A549 (cell line): ENCODE measurements around the gene TFF2. TPM values are rescaled to one million over a fixed set of nuclear protein-coding genes. Genes with fewer than 3 reads are reported as not detected.

Experiments used
- ATAC-seq, 2 experiments: fragments of 200-7000 bp in 1 of 2; fragments of >200 bp in 1 of 2; cut with Nextera tagmentation in 1 of 2; cut with Tn5 transposase in 1 of 2; 3 replicates each; pipeline versions ENCODE4 v1.8.0 to v1.9.1; 2018 to 2020; ENCODE audit warnings: mild to moderate bottlenecking in 1 of 2, moderate library complexity in 1 of 2
- CTCF ChIA-PET: fragments of 300-600 bp; sonication (Branson Sonifier 250); formaldehyde crosslinking; extraction: SDS; loops from one replicate; lab custom pipeline; 2021; ENCODE audit warnings: antibody characterized with exemption, inconsistent platforms; lab: Yijun Ruan, JAX
- POLR2A ChIA-PET: fragments of 350-600 bp; formaldehyde crosslinking; extraction: SDS; loops from one replicate; lab custom pipeline; 2021; ENCODE audit warnings: antibody characterized with exemption, inconsistent platforms; lab: Yijun Ruan, JAX
- DNase-seq, 2 experiments: peaks; one replicate each; pipeline versions ENCODE4 v3.0.0 to v3.0.0-alpha.2; 2011 to 2016; ENCODE audit warnings: low read depth in 1 of 2, low spot score in 1 of 2
- FAIRE-seq: peaks from 2 replicates; lab custom pipeline; 2011; peaks lifted over from hg19 to GRCh38; lab: Jason Lieb, UNC
- H3K27ac ChIP-seq, 2 experiments: fragments of >200 bp; sonication (Bioruptor Twin); formaldehyde crosslinking; 3 replicates each; pipeline ENCODE4 v1.5.1; 2016 to 2017
- H3K4me1 ChIP-seq: fragments of >200 bp; sonication (Bioruptor Twin); formaldehyde crosslinking; 3 replicates; pipeline ENCODE4 v1.6.1; 2016
- H3K4me2 ChIP-seq: fragments of >200 bp; sonication (Bioruptor Twin); formaldehyde crosslinking; 3 replicates; pipeline ENCODE4 v1.6.1; 2016
- H3K4me3 ChIP-seq: fragments of >200 bp; sonication (Bioruptor Twin); formaldehyde crosslinking; 3 replicates; pipeline ENCODE4 v1.5.1; 2016
- H3K9me3 ChIP-seq: fragments of >200 bp; sonication (Bioruptor Twin); formaldehyde crosslinking; 3 replicates; pipeline ENCODE4 v1.6.1; 2016
- BHLHE40 ChIP-seq: IDR thresholded peaks from 2 replicates; pipeline ENCODE4 v1.6.1; 2012; ENCODE audit warnings: low read depth, low read length, inconsistent platforms
- ESRRA ChIP-seq: fragments of 150-350 bp; IDR thresholded peaks from 2 replicates; pipeline ENCODE4 v1.6.1; 2014; ENCODE audit warnings: mild to moderate bottlenecking, low read length, borderline replicate concordance
- FOSB ChIP-seq: fragments of 250-450 bp; sonication (Bioruptor Pico); IDR thresholded peaks from 2 replicates; pipeline ENCODE4 v1.5.0; 2020; ENCODE audit warnings: mild to moderate bottlenecking, moderate library complexity
- FOXS1 ChIP-seq: fragments of 250-450 bp; sonication (Bioruptor Pico); IDR thresholded peaks from 2 replicates; pipeline ENCODE4 v1.5.0; 2020; ENCODE audit warnings: mild to moderate bottlenecking, moderate library complexity
- HOXB13 ChIP-seq: fragments of 250-450 bp; sonication (Bioruptor Pico); IDR thresholded peaks from 2 replicates; pipeline ENCODE4 v1.5.0; 2020; ENCODE audit warnings: low read depth, mild to moderate bottlenecking, moderate library complexity
- HOXB5 ChIP-seq: fragments of 250-450 bp; sonication (Bioruptor Pico); IDR thresholded peaks from 2 replicates; pipeline ENCODE4 v1.5.0; 2020; ENCODE audit warnings: mild to moderate bottlenecking, moderate library complexity
- JUN ChIP-seq, 2 experiments: fragments of >200 bp; sonication (Bioruptor Twin); formaldehyde crosslinking; IDR thresholded peaks; 2 replicates in 1 of 2; 3 replicates in 1 of 2; pipeline ENCODE4 v1.6.1; 2016 to 2017
- KDM1A ChIP-seq: fragments of 200-600 bp; sonication (generic); IDR thresholded peaks from 2 replicates; pipeline ENCODE4 v1.6.1; 2016; ENCODE audit warnings: low read depth, mild to moderate bottlenecking
- MAZ ChIP-seq: fragments of 150-350 bp; IDR thresholded peaks from 2 replicates; pipeline ENCODE4 v1.6.1; 2014; ENCODE audit warnings: antibody characterized with exemption, low read depth, low read length, borderline replicate concordance
- NFE2L2 ChIP-seq: fragments of 150-350 bp; conservative IDR thresholded peaks from 2 replicates; pipeline ENCODE4 v1.6.1; 2014; ENCODE audit warnings: low read length
- POLR2AphosphoS2 ChIP-seq: conservative IDR thresholded peaks from 2 replicates; pipeline ENCODE4 v1.6.1; 2012; ENCODE audit warnings: low read length, improper control_type of control experiment, inconsistent platforms
- RAD21 ChIP-seq, 2 experiments: fragments of >200 bp in 1 of 2; sonication (Bioruptor Twin) in 1 of 2; formaldehyde crosslinking in 1 of 2; IDR thresholded peaks in 1 of 2; conservative IDR thresholded peaks in 1 of 2; 2 replicates in 1 of 2; 3 replicates in 1 of 2; pipeline ENCODE4 v1.6.1; 2012 to 2018; ENCODE audit warnings: inconsistent platforms in 1 of 2
- WGBS: methylation state at CpG from one replicate; pipeline ENCODE4 v1.1.6; 2017; ENCODE audit errors: missing lambda C conversion rate; 5-methylcytosine and 5-hydroxymethylcytosine counted together
- polyA plus RNA-seq, 4 experiments: library from polyadenylated mRNA; depleted of rRNA in 3 of 4; stranded (reverse); fragments of >200 nt; fragmentation: RNase III in 1 of 4; extraction: RNeasy Plus Mini Kit Qiagen cat#74134 plus additional on column Dnase treatment in 1 of 4; gene quantifications; 2 replicates in 3 of 4; 3 replicates in 1 of 4; pipeline ENCODE4 v1.2.3, GENCODE V29; 2011 to 2017
- TF ChIP-seq, protein P1 (sequence below): fragments of 200-600 bp; sonication (generic); IDR thresholded peaks from 2 replicates; pipeline ENCODE4 v1.6.1; 2016; ENCODE audit warnings: antibody characterized with exemption, mild to moderate bottlenecking, moderate library complexity
- TF ChIP-seq, protein P2 (sequence below): IDR thresholded peaks from 2 replicates; pipeline ENCODE4 v1.6.1; 2012
- TF ChIP-seq, protein P3 (sequence below): IDR thresholded peaks from 2 replicates; pipeline ENCODE4 v1.6.1; 2012; ENCODE audit warnings: low read depth, borderline replicate concordance
- TF ChIP-seq, protein P4 (sequence below): fragments of 250-450 bp; sonication (Bioruptor Pico); IDR thresholded peaks from 2 replicates; pipeline ENCODE4 v1.5.0; 2020; ENCODE audit warnings: low read depth, mild to moderate bottlenecking, moderate library complexity
- TF ChIP-seq, protein P5 (sequence below): fragments of >200 bp; sonication (Bioruptor Twin); formaldehyde crosslinking; IDR thresholded peaks from 3 replicates; pipeline ENCODE4 v1.5.1; 2016
- TF ChIP-seq, protein P6 (sequence below): IDR thresholded peaks from 2 replicates; pipeline ENCODE4 v1.6.1; 2012

TFF2 gene
- polyA plus RNA-seq, 2 of the 4 experiments (the other 2 are of a cell fraction), result not detected

DNA sequence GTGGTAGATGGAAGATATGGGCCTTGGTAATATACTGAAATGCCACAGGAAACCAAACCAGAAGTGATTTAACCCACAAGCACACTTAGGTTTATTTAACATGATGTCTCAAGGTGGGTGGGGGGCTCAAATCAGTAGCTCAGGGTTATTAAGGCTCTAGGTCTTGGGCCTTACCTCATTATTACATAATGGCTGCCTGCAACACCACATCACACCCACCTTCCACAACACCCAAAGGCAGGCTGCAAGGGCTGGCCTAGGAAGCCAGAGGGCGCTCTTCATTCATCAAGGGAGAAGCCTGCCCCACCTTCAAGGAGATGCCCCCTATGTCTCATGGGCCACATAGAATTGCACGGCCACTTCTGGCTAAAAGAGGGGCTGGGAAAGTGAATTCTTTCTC, 9.5 kb upstream of the TFF2 start:
- TF ChIP-seq RAD21 (conservative IDR thresholded peaks at IDR 0.05 in 1 of 2, IDR thresholded peaks at IDR 0.05 in 1 of 2), result 0 out of 5 replicates have a peak, but pooled peaks of 1 of the 2 experiments have one; percentile 3
- no peak for TF ChIP-seq NFE2L2
- peak in 1 of 2 experiments; percentile 11 for DNase-seq
- Histone ChIP-seq H3K4me2 (no peak overlapping the region), H3K27ac (no peak overlapping the region), H3K4me1 (peaks cover 4% of the 10 kb centered on the region; the same call in 1 of the 3 replicates), H3K4me3 (no peak overlapping the region), H3K9me3 (no peaks in the 10 kb centered on the region)
- FAIRE-seq, result no peak
- WGBS, result 56% methylated on average over 2 of the region's 2 CpGs
- CTCF ChIA-PET, result interaction anchor here (0.9 to 2.1 kb wide), 2 partner anchors 21 to 22 kb away, joined by 4 to 8 read pairs; no protein-coding TSS in a partner anchor
- POLR2A ChIA-PET, result no interaction called here
- ATAC-seq, result no peak

DNA sequence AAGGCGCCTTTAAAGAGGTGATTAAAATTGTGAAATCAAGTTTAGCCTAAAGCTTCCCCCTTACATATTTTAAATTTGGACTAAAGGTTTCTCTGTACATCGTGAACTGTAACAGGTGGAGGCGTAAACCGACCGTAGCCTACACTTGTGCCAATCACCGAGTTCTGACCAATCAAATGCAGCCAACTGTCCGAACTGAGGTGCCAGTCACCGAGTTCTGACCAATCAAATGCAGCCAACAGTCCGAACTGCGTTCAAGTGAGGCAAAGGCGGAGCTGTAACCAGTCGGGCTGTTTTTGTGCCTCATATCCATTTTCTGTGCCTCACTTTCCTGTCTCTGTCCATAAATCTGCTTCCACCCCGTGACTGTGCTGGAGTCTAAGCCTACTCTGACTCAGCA, 8.1 kb upstream of the TFF2 start:
- ChIA-PET POLR2A (no interaction called here), CTCF (no interaction called here)
- DNase-seq, result no peak
- H3K27ac ChIP-seq, result no peak overlapping the region
- no peak for FAIRE-seq
- H3K9me3 ChIP-seq, result no peaks in the 10 kb centered on the region
- H3K4me2 ChIP-seq, result no peak overlapping the region
- ATAC-seq, result no peak
- peaks cover 4% of the 10 kb centered on the region; the same call in 1 of the 3 replicates for H3K4me1 ChIP-seq
- no peak overlapping the region for H3K4me3 ChIP-seq
- no peak for TF ChIP-seq POLR2AphosphoS2
- TF ChIP-seq, protein P1, sequence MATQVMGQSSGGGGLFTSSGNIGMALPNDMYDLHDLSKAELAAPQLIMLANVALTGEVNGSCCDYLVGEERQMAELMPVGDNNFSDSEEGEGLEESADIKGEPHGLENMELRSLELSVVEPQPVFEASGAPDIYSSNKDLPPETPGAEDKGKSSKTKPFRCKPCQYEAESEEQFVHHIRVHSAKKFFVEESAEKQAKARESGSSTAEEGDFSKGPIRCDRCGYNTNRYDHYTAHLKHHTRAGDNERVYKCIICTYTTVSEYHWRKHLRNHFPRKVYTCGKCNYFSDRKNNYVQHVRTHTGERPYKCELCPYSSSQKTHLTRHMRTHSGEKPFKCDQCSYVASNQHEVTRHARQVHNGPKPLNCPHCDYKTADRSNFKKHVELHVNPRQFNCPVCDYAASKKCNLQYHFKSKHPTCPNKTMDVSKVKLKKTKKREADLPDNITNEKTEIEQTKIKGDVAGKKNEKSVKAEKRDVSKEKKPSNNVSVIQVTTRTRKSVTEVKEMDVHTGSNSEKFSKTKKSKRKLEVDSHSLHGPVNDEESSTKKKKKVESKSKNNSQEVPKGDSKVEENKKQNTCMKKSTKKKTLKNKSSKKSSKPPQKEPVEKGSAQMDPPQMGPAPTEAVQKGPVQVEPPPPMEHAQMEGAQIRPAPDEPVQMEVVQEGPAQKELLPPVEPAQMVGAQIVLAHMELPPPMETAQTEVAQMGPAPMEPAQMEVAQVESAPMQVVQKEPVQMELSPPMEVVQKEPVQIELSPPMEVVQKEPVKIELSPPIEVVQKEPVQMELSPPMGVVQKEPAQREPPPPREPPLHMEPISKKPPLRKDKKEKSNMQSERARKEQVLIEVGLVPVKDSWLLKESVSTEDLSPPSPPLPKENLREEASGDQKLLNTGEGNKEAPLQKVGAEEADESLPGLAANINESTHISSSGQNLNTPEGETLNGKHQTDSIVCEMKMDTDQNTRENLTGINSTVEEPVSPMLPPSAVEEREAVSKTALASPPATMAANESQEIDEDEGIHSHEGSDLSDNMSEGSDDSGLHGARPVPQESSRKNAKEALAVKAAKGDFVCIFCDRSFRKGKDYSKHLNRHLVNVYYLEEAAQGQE, result no peak
- no peak for TF ChIP-seq FOSB (CRISPR knock-in tag)
- TF ChIP-seq MAZ, result no peak
- TF ChIP-seq, protein P2, sequence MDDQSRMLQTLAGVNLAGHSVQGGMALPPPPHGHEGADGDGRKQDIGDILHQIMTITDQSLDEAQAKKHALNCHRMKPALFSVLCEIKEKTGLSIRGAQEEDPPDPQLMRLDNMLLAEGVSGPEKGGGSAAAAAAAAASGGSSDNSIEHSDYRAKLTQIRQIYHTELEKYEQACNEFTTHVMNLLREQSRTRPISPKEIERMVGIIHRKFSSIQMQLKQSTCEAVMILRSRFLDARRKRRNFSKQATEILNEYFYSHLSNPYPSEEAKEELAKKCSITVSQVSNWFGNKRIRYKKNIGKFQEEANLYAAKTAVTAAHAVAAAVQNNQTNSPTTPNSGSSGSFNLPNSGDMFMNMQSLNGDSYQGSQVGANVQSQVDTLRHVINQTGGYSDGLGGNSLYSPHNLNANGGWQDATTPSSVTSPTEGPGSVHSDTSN, result no peak
- TF ChIP-seq JUN (IDR thresholded peaks at IDR 0.05), result no peak
- TF ChIP-seq, protein P3, sequence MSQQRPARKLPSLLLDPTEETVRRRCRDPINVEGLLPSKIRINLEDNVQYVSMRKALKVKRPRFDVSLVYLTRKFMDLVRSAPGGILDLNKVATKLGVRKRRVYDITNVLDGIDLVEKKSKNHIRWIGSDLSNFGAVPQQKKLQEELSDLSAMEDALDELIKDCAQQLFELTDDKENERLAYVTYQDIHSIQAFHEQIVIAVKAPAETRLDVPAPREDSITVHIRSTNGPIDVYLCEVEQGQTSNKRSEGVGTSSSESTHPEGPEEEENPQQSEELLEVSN, result no peak
- no peak for TF ChIP-seq BHLHE40
- no peak for TF ChIP-seq HOXB13 (CRISPR knock-in tag)
- no peak for TF ChIP-seq KDM1A
- TF ChIP-seq, protein P4, sequence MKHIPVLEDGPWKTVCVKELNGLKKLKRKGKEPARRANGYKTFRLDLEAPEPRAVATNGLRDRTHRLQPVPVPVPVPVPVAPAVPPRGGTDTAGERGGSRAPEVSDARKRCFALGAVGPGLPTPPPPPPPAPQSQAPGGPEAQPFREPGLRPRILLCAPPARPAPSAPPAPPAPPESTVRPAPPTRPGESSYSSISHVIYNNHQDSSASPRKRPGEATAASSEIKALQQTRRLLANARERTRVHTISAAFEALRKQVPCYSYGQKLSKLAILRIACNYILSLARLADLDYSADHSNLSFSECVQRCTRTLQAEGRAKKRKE, result no peak
- 63% methylated on average over 12 of the region's 13 CpGs for WGBS

DNA sequence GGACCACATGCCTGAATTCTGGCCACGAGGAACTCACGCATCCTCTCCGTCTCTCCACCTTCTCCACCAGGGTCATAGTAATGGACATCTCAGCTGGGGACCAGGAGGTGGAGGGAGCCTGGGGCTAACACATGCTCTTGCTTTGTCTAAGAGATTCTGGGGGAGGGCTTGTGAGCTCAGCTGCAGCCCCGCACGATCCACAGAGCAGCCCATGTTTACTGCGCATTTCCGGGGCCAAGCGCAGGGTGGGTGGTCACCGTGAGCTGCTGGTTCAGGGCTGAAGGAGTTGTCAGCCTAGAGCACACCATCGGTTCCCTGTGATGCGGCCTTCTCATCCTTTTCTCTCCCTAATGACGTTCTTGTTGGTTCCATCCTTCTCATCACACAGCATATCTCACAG, 7.5 kb upstream of the TFF2 start:
- ATAC-seq (no peak), DNase-seq (no peak), FAIRE-seq (no peak)
- no peak for TF ChIP-seq HOXB5 (CRISPR knock-in tag)
- TF ChIP-seq, protein P5, sequence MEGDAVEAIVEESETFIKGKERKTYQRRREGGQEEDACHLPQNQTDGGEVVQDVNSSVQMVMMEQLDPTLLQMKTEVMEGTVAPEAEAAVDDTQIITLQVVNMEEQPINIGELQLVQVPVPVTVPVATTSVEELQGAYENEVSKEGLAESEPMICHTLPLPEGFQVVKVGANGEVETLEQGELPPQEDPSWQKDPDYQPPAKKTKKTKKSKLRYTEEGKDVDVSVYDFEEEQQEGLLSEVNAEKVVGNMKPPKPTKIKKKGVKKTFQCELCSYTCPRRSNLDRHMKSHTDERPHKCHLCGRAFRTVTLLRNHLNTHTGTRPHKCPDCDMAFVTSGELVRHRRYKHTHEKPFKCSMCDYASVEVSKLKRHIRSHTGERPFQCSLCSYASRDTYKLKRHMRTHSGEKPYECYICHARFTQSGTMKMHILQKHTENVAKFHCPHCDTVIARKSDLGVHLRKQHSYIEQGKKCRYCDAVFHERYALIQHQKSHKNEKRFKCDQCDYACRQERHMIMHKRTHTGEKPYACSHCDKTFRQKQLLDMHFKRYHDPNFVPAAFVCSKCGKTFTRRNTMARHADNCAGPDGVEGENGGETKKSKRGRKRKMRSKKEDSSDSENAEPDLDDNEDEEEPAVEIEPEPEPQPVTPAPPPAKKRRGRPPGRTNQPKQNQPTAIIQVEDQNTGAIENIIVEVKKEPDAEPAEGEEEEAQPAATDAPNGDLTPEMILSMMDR, result no peak
- TF ChIP-seq KDM1A, result no peak
- TF ChIP-seq, protein P6, sequence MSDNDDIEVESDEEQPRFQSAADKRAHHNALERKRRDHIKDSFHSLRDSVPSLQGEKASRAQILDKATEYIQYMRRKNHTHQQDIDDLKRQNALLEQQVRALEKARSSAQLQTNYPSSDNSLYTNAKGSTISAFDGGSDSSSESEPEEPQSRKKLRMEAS, result no peak
- TF ChIP-seq ESRRA, result no peak
- TF ChIP-seq FOXS1 (CRISPR knock-in tag), result no peak
- H3K27ac ChIP-seq, result no peak overlapping the region
- 82% methylated on average over 12 of the region's 12 CpGs for WGBS
- ChIA-PET CTCF (interaction anchor here (1.3 to 1.6 kb wide), 2 partner anchors 8 to 9 kb away, joined by 3 to 5 read pairs; partner anchors contain the start of gene TFF1), POLR2A (no interaction called here)
- no peaks in the 10 kb centered on the region for H3K9me3 ChIP-seq
- H3K4me1 ChIP-seq, result peaks cover 1% of the 10 kb centered on the region; the same call in 1 of the 3 replicates
- H3K4me3 ChIP-seq, result no peak overlapping the region
- no peak overlapping the region for H3K4me2 ChIP-seq
